Measurements from ENCODE around the gene INPP1.
"Not testable (repeated sequence)": the region's sequence is repeated elsewhere in the genome, so short reads cannot be mapped to it uniquely, and the experiment has no call there.

INPP1 gene, protein sequence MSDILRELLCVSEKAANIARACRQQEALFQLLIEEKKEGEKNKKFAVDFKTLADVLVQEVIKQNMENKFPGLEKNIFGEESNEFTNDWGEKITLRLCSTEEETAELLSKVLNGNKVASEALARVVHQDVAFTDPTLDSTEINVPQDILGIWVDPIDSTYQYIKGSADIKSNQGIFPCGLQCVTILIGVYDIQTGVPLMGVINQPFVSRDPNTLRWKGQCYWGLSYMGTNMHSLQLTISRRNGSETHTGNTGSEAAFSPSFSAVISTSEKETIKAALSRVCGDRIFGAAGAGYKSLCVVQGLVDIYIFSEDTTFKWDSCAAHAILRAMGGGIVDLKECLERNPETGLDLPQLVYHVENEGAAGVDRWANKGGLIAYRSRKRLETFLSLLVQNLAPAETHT

DNA sequence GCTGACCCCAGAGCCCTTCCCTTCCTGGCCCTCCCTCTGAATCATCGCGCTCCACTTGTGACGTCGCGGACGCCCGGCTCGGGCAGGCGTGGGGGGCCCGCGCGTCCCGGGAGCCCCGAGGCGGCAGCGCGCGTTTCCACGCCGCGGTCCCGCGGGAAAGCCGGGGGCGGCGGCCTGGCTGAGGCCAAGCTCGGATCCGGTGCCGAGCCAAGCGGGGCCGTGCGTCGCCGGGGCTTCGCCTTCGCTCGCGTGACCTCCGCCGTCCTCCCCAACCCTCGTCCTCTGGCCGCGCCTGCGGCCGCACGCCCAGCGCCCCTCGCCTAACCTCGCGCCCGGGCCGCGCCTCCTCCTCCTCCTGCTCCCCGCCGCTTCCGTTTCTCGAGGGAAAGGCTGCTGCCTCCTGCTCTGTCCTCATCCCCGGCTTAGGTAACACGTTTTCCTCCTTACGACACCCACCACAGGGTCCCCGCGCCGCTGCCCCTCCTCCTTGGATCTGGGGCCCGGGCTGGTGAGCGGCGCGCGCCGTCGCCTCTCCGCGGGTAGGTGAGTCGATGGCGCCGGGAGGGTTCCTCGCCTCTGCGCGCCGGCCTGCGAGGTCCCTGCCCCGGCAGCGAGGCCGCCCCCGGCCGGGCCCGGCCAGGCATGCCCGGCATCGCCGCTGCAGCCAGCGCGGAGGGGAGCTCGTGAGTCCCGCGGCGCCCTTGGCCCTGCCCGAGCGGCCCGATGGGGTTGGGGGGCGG lies at the start of gene INPP1:
TSS of gene INPP1 (plus strand) at position 54 of the 740 bp plus-strand sequence. CDS start 16,514 bp downstream, outside the sequence.
- DNase-seq (ENCODE audit: low read depth) = peak; percentile 52

DNA sequence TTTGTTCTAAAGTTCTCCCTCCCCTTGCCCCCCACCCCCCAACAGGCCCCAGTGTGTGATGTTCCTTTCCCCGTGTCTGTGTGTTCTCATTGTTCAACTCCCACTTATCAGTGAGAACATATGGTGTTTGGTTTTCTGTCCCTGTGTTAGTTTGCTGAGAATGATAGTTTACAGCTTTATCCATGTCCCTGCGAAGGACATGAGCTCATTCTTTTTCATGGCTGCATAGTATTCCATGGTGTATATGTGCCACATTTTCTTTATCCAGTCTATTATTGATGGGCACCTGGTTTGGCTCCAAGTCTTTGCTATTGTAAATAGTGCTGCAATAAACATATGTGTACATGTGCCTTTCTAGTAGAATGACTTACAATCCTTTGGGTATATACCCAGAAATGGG lies 45.5 kb upstream of the INPP1 start:
- DNase-seq (ENCODE audit: low read depth) = not testable (repeated sequence)

- no peak for DNase-seq (ENCODE audit: low read depth)
These were observed 42.4 kb upstream of the INPP1 start for GRCh38 chr2:190301032-190301431.

DNA sequence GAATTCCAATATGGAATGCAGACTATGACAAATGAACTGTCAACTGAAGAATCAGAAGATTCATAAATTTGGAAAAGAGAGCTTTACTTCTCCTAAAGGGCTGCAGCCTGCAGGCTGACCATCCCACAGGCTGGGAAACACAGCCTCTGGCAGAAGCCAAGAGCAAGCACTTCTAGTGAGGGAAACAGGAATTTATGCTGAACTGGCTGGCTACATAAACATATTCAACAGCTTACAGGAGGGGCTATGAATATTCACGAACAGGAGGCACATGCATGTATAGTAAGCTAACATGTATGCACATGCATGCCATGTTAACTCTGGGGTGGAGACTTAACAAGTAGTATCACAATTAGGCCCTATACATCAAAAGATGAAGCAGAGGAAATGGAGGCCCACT lies 41.3 kb upstream of the INPP1 start:
- no peak for DNase-seq (ENCODE audit: low read depth)

- DNase-seq (ENCODE audit: low read depth) = peak; percentile 72
These were observed 39.7 kb upstream of the INPP1 start for GRCh38 chr2:190303647-190304046.

DNA sequence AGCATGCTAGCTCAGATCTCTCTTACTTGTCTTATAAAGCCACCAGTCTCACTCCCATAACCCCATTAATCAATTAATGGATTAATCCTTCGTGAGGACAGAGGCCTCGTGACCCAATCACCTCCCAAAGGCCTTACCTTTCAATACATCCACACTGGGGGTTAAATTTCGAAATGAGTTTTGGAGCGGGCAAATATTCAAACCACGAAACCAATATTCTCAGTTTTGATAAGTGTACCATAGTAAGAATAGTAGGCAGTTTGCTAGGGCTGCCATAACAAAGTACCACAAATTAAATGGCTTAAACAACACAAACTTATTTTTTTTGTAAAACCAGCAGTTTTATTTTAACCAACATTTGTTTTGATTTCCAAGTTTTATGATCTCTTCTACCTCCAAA lies 39.0 kb upstream of the INPP1 start:
- no peak for DNase-seq (ENCODE audit: low read depth)

- no peak for DNase-seq (ENCODE audit: low read depth)
These were observed 35.4 kb upstream of the INPP1 start for GRCh38 chr2:190308031-190308430.

DNA sequence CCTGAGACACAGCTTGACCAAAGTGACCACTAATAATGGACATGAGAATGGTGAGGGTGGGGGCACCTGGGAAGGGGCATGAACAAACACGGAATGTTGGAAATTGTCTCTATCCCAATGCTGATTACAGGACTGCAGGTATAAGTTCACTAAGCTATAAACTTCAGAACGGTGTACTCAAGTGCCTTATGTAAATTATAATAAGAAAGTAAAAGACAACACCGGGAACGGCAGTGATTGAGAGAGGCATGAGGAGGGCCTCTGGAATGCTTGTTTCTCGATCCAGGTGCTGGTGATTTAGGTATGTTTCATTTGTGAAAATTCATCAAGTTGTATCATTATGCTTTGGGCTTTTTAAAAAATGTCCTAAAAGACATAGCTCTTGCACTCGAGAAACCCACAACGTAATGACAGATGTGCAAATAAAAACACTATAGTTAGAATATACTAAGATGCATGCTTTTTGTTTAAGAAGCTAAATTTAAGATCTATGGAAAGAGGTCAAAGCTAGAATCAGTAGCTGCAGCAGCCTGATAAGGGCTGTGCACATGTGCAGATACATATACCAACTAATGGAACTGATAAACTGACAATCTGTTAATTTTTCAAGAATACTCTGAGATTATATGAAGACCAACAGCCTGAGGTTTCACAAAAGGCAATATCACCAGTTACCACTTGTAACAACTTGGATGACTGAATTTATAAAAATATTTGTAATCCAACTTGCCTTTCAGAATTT lies 31.3 kb upstream of the INPP1 start:
- DNase-seq (ENCODE audit: low read depth) = no peak

DNA sequence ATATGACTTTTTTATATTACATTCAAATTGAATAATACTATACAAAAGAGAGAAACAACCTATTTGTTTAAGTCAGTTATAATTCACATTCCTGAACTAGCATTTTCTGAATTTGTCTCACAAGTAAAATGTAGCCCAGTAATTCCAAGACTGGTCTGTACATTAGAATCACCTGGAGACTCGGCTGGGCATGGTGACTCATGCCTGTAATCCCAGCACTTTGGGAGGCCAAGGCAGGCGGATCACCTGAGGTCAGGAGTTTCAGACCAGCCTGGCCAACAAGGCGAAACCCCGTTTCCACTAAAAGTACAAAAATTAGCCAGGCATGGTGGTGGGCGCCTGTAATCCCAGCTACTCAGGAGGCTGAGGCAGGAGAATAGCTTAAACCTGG lies 30.8 kb upstream of the INPP1 start:
- DNase-seq (ENCODE audit: low read depth) = not testable (repeated sequence)

- no peak for DNase-seq (ENCODE audit: low read depth)
These were observed 29.5 kb upstream of the INPP1 start for GRCh38 chr2:190313880-190314279.

DNA sequence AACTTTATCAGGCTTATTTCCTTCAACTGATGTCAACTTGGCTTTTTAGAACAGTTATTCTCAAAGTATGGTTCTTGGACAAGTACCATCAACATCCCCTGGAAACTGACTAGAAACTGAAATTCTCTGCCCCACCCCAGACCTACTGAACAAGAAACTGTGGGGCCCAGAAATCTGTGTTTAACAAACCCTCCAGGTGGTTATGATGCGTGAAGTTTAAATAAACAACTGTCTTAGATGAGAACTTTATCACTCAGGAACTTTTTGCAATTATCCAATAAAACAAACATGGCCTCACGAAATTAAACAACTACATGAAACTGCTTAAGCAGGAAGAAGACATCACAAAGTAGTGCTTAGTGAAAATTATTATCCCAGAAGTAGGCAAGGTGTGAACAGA lies 28.1 kb upstream of the INPP1 start:
- DNase-seq (ENCODE audit: low read depth) = no peak

- no peak for DNase-seq (ENCODE audit: low read depth)
These were observed 24.9 kb upstream of the INPP1 start for GRCh38 chr2:190318514-190318913.

GRCh38 chr2:190318931-190319554 lies 24.3 kb upstream of the INPP1 start:
- no peak for DNase-seq (ENCODE audit: low read depth)

DNA sequence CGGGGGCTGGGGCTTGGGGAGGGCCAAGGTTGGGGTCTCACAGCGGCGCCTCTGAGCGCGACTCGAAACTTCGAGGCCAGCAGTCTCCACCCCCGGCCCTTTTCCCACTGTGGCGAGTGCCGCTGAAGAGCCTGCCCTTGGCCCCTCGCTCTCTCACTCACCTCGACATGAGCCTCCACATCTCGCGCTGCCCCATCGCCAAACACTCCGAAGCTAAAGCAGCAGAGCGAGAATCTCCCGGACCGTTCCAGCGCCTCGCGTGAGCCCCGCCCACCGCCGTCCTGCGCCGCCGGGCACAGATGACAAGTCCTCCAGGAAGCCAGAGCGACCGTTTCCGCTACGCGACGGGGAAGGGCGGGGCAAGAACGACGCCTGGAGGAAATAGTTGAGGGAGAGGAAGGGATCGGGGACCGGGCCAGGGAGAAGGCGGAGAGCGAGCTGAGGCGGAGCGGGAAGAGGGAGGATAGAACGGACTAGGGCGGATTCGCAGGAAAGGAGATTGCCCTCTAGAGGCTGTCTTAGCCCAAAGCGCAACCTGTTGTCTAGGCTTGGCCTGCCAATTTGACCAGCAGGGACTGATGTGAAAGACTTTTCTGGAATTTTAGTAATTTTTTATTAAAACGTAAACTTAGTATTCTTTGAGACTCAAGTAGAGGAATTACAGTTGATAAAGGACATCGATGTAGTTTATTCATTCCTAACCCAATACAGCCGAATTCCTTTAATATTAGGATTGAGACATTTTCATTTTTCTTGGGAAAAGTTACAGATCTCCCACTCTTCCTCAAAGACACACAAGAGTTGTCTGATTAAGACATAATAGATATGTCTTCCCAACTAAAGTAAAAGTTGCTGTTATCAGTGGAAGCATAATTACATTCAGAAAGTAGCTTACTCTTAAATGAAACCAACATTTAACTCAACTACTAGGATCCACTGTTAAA lies 23.6 kb upstream of the INPP1 start, which contains the start of gene HIBCH:
TSS of gene HIBCH (minus strand) at position 272 of the 944 bp plus-strand sequence. CDS start at position 196, 76 bp downstream.
- DNase-seq (ENCODE audit: low read depth) = peak; percentile 97

DNA sequence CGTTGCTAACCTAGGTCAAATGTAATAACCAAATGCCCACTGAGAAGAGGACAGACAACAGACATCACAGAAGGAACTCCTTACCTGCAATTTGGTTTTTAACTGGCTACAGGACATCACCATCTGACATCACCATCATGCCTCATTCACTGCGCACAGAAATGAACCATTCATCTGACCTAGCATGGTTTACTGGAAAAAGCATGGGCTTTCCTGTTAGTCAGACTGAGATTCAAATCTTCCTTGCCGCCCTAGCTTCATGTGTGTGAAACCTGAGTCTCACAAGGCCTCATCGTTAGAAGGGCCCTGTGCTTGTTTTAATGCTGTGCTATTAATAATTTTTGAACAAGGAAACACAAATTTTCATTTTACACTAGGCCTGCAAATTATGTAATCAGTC lies 22.7 kb upstream of the INPP1 start:
- DNase-seq (ENCODE audit: low read depth) = no peak

DNA sequence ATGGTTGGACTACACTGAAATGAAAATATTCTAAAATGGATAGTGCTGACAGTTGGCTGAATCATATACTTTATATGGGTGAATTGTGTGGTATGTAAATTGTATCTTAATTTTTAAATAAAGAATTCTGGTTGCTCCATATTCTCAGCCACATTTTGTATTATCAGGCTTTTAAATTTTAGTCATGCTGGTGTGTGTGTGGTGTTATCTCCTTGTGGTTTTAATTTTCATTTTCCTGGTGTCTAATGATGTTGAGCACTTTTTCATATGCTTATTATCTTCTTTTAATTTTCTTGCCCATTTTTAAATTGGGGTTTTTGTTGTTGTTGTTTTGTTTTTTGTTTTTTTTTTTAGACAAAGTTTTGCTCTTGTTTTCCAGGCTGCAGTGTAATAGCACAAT lies 20.0 kb upstream of the INPP1 start:
- peak; percentile 31 for DNase-seq (ENCODE audit: low read depth)

GRCh38 chr2:190325588-190325987 lies 17.8 kb upstream of the INPP1 start:
- DNase-seq (ENCODE audit: low read depth) = no peak

DNA sequence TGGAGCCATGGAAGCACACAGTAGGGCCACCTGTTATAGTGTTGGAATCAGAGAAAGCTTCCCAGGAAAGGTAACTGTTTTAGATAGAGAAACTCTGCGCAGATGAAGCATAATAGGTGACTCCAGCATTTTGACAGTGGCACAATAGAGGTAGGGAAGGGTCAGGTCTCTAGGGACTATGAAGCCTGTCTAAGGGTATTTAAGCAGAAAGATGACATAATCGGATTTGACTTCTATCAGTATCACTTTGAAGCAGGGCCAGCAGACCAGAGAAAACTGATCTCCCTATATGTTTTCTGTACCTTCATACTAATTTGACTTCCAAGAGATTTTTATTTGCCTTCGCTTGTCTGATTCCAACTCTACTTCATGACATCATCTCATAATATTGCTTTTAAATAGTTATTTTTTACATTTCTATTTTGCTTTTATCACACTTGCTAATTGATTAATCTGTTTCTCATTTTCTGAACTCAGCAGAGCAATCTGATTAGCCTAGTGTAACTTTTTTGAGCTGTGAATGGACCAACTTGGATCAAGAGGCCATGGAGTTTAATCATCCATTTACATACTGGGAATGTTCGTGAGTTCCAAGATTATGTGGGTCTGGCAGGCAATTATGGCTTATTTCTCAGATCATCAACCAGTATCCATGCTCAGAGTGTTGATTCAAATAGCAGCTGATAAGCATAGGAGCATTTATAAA lies 15.4 kb upstream of the INPP1 start:
- DNase-seq (ENCODE audit: low read depth) = no peak

GRCh38 chr2:190328573-190329147 lies 14.7 kb upstream of the INPP1 start:
- DNase-seq (ENCODE audit: low read depth) = peak; percentile 29

DNA sequence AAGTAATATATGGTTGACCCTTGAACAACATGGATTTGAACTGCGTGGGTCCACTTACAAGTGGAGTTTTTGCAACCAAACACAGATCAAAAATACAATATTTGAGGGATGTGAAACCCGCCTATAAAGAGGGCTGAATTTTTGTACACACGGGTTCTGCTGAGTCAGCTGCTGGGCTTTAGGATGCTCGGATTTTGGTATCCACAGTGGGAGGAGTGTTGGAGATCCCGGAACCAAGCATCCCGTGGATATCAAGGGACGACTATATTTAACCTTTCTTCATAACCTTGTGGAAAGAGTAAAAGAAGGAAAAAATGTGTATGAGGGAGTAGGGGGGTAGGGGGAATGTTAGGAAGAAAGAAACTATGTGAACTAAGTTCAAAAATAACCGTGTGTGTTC lies 10.0 kb upstream of the INPP1 start:
- DNase-seq (ENCODE audit: low read depth) = no peak
